OCI-M2 (cell line): ENCODE results near the gene AOPEP.

ENCODE experiments used
- DNase-seq: peaks from one replicate; lab custom pipeline; 2025; ENCODE audit not compliant: unreplicated experiment; lab: John Stamatoyannopoulos, UW

AOPEP gene

GRCh38 chr9:95088421-95089161 is 362.1 kb downstream of the AOPEP start:
- no peak for DNase-seq

GRCh38 chr9:95089257-95090022 is 362.9 kb downstream of the AOPEP start:
- DNase-seq = no peak

- DNase-seq = no peak
Measured at GRCh38 chr9:95090023-95090791, 363.7 kb downstream of the AOPEP start.

DNA sequence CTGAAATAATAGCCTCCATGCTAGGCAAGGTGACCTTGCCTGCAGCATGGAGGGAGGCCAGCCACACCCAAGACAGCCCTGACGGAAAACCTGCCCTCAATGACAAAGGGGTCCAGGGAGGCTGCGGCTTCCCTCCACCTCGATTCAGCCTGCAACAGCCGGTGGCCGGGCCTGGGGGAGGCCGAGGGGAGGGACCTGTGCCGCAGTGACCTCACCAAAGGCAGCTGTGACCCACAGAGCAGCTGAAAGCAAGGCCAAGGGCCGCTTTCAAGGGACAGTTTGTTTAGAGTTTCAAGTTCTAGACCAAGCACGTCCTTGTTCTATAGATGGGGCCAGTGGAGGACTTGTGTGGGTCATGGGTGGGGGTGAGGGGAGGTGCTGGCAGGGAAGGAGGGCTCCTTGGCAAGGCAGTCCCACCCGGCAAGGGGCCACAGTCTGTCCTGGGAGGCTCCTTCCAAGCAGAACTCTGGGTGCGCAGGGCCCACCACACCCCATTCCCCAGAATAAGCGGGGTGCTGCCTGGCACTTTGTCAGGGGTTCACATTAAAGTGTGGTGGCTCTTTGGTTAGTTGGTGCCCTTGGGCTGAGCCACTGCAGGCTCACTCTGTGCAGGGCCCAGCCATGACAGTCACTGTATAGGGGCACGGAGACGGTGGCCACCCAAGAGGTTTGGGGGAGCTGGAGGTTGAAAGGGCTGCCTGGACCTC is 364.5 kb downstream of the AOPEP start:
- no peak for DNase-seq

- no peak for DNase-seq
Measured at GRCh38 chr9:95091601-95092261, 365.2 kb downstream of the AOPEP start.

DNA sequence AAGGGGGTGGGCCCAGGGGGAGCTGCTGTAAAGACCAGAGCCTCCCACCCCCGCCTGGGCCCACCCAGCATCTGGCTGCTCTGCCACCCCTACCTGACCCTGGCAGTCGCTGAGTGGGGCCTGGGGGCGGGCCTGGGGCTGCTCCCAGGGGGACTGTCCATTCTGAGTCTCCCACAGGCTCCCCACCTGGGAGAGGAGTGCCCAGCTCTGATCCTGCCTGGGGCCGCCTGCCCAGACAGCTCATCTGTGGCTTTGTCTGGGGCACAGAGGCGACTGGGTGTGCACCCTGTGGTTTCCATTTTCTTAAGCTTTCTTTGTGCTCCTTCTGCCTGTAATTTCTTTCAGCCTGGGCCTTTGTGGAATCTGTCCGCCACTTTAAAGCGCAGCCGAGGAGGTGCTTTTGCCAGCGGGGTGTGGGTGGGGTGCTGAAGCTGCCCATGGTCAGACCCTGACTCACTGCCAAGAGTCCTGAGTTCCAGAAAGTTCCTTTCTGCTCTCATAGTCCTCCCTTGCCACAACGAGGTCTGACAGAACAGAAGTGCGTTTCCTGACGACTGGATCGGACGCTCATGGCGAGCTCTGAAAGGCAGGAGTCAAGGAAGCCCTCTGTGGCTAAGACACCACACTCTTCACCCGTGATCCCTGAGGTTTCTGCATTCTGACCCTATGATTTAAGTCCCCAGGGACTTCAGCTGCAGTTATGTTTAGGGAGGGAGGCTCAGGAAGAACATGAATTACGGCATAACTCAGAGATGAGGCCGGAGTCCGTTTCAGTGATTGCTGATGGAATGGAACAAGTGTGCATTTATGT is 366.0 kb downstream of the AOPEP start:
- DNase-seq = no peak

- no peak for DNase-seq
Measured at GRCh38 chr9:95093586-95093985, 367.1 kb downstream of the AOPEP start.

DNA sequence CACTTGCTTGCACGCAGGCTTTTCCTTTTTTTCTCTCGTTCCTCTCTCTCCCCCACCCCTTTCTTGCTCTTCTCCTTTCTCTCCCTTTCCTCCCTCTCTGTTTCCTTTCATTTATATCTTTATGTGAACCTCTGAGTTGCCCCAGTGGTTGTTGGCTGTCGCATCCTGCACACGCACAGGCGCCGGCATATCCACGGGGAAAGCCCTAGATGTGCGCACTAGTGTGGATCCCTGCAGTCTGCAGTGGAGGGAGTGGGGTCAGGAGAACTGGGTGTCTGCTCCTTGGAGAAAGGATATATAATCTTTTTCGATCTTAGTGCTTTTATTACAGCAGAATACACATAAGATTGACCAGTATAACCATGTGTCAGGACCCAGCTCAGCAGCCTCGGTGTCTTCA is 367.5 kb downstream of the AOPEP start:
- no peak for DNase-seq

DNA sequence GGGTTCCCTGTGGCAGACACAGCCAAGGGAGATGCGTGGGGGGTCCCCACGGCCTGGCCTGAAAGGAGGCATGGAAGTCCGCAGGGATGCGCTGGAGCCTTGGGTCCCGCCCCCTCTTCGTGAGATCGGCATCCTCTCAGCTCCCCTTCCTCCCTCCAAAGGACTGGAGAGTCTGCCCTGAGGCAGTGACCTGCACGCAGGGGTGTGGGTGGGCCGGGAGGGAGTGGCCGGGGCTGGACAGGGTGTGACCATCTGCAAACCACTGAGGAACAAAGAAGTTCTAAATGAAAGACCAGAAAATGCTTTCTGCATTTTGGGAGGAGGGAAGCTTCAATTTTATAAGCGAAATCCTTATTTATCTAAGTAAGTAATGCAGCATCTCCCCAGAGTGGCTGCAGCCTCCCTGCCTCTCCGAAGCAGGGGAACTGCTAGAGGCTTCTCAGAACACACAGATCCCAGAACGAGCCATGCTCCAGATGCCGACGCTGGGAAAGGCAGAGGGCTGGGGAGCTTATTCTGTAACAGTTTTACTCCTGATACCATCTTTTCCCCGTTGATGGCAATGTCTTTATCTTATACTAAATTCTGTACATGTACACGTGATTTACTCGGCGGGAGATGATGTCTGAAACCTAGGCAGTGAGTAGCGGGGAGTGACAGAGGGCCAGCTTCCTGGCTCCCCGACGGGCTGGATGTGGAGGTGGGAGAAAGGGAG is 369.3 kb downstream of the AOPEP start:
- DNase-seq = no peak

DNA sequence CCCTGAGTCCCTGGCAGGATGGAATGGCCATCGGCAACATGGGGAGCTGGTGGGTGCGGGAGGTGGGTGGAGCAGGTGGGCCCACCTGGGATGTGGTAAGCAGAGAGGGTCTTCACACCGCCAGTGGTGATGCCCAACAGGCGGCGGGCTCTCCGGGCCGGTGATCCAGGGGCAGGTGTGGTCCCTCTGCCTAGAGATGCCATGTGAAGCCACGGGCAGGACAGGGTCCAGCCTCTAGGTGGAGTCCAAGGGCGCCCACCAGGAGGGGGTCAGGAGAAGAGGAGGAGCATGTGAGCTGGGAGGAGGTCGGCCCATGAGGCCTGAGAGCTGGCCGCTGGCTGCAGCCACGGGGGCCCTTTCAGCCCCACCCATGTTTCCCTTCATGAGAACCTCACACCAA is 369.9 kb downstream of the AOPEP start:
- DNase-seq = no peak

DNA sequence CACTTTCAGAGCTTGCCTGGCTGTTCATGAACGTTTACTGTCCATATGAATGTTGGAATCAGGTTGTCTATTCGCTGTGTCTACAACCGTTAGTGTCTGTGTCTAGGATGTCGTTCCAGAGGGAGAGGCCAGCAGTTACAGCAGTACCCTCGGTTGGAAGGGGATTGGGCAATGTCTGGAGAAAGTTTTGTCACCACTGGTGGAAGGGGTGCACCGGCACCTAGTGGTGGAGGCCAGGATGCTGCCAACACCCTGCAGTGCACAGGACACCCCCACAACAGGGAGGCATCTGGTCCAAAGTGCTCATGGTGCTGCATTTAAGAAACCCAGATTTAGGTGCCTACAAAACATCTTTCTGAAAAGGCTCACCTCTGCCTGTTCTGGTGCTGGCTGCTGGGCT is 370.3 kb downstream of the AOPEP start:
- DNase-seq = no peak

DNA sequence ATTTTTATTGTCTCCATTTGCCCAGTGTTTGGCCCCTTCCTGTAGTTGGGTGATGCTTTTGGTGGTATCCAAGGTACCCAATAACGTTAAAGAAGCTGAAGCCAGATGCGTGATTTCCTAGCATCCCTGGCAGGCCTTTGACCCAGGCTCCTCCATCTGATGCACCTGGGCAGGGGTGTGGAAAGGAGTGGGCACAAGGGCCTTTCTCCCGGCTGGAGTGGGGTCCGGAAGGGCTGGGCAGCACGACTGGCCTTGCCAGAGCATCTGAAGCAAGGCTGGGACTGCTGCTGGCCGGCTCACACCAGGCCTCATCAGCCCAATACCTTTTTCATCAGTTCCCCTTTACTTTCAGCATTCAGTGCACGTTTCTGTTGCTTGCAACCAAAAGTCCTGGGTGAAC is 370.8 kb downstream of the AOPEP start:
- DNase-seq = no peak

DNA sequence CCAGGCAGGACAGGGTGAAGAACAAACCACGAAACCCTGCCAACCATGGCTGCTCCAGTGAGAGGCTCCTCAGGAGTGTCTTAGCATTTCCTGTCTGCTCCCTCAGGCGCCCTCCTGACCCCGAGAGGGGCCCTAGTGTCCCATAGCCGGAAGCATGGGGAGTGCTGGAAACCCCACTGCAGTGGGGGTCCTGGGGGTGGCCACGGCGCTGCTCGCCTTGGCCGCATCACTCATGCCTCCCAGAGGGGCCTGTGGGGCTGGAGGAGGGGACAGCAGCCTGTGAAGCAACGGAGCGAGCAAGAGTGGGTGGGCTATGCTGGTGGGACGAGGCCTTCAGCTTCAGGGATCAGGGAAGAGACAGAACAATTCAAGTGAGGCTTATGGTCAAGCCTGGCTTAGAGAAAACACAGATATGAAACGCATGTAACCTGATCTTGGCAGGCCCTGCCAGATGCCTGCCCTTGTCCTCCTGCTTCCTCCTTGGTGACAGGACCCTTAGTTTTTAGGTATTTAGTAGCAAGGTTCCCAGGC is 372.0 kb downstream of the AOPEP start:
- no peak for DNase-seq

DNA sequence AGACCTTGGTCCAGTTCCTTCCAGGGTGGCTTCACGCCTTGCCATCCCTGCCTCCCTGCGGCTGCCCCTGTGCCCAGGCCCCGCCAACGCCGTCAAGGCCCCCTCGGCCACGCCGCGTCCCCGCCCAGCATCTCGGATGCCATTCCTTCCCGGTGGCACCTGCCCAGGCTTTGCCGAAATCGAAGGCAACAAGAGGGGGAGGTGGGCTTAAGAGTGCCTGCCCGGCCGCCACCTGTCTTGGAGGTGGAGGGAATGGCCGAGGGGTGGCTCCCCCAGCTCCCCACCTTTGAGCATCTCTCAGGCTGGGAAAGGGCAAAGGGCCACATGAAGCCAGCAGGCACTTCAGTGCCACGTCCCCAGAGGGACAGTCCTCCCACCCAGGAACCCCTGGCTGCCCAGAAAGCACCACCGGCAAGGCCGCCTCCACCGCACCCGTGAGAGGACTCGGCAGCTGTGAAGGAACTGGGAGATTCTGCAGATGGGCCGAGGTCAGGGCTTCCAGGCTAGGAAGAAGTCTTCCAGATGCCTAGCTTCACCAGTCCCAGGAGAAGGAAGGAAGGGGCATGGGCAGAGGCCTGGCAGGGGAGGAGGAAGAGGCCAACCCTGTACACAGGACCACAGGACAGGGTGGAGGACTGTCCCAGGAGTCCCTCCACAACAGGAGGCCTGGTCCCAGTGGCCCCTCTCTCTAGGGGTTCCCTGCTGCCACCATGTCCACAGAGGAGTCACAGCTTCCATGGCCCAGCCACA is 373.0 kb downstream of the AOPEP start:
- no peak for DNase-seq

DNA sequence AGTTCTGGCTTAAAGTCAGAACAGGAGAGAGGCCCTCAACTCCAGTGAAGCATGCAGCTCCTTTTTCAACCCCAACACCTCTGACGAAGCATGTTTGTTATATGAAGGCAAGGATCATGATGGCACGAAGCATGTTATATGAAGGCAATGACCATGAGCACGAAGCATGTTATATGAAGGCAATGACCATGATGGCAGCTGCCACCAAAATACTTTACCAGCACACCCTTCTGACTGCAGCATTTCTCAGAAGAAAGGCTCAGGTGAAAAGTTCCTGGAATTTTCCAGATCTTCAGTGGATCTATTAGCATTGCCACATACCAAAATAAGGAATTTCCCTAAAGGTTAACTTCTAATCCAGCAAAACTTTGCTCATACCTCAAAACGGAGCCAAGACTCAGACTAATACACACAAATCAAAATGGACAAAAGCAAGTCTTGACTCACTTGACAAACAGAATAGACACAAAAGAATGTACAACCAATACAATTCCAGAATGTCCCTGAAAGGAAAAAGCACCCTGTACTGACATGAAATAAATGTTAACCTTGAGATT is 373.6 kb downstream of the AOPEP start:
- DNase-seq = no peak

- DNase-seq = no peak
Measured at GRCh38 chr9:95101326-95101725, 374.8 kb downstream of the AOPEP start.

DNA sequence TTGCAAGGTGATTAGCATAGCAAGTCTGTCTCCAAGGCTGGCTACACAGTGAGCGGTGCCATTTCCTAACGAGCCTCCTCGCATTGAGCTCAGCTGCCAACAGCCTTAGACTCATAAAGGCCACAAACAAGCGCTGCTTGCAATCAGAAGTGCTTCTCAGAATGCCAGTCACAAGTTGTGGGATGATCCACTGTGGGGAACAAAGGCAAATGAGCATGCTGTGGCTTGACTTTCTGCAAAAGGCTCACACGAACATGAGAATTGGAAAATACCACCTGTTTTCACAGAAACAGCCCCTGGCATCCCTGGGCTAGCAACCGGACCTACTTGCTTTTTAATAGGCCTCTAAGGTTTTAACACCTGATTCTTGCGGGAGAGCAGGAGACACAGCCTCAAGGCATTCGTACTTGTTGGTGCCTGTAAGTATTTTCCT is 375.5 kb downstream of the AOPEP start:
- DNase-seq = no peak

DNA sequence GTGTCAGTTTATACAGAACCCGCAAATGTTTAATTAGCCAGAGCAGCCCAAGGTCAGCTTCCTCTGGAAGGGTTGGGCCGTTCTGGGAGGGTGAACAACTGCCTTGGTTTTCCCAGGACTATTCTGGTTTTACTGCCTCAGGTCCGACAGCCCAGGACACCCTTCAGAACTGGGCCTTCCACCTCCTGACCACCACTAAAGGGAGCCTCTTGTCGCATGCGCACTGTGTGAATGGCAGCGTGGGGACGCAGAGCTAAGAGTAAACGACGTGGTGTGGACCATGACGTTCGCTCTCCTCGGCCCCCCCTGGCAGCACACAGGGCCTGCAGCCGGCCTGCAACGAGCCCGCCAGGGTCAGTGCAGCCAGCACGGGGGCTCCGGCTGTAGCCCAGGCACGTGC is 376.1 kb downstream of the AOPEP start:
- DNase-seq = no peak
